ENCODE measurements around the gene BOD1.

The BOD1 gene

DNA sequence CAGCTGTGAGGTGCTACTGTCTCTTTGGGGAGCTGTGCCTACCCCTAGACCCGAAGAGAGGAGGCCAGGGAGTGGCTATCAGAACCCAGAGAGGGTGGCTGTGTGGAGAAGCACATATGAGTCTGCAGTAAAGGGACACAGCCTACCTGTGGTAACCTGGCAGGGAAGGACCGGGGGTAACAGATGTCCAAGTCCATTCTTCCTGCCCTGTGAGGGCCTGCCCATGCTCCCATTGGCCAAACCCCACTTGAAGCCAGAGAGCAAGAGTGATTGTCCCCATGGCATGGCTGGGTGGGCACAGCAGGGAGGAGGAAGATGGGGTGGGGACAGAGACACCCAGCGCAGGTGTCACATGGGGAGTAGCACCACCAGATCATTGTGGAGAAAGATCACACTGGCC is 39.3 kb downstream of the BOD1 start:
- DNase-seq (ENCODE audit: low read depth in 4 of 4, low spot score in 1 of 4), result no peak

DNA sequence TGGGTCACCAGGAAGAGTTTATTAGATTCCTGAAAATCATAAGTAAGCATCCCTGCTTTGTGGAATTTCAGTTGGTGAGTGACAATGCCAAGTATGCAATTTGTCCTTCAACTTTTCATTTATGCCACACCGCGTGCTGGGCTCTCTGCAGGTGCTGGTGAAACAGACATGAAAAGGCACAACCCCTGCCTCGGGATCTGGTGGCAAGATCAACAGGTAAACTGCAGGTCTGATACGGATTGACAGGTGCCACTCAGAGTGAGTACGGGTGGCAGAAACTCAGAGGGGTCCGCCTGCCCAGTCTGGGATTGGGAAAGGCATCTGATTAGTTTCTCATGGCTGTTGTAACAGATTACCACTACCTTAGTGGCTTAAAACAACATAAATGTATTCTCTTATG is 40.5 kb downstream of the BOD1 start:
- DNase-seq (ENCODE audit: low read depth in 4 of 4, low spot score in 1 of 4), result no peak

DNA sequence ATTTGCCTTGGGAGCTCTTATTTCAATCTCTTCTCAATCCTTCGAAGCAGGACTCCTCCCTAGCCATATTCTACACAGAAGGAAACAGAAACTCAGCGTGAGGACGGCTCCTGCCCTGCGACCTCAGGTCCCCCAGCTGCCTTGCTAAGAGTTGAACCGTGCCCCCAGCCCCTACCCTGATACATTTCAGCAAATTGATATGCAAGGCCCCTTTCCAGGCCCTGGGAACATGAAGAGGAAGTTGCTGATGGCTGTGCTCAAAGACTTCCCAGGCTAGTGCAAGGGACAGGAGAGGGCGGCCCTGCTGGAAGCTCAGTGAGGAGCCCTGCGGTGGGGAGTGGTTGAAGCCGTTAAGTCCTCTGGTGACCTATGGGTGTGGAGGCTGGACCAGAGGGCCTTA is 41.5 kb downstream of the BOD1 start:
- DNase-seq (ENCODE audit: low read depth in 4 of 4, low spot score in 1 of 4), result no peak

DNA sequence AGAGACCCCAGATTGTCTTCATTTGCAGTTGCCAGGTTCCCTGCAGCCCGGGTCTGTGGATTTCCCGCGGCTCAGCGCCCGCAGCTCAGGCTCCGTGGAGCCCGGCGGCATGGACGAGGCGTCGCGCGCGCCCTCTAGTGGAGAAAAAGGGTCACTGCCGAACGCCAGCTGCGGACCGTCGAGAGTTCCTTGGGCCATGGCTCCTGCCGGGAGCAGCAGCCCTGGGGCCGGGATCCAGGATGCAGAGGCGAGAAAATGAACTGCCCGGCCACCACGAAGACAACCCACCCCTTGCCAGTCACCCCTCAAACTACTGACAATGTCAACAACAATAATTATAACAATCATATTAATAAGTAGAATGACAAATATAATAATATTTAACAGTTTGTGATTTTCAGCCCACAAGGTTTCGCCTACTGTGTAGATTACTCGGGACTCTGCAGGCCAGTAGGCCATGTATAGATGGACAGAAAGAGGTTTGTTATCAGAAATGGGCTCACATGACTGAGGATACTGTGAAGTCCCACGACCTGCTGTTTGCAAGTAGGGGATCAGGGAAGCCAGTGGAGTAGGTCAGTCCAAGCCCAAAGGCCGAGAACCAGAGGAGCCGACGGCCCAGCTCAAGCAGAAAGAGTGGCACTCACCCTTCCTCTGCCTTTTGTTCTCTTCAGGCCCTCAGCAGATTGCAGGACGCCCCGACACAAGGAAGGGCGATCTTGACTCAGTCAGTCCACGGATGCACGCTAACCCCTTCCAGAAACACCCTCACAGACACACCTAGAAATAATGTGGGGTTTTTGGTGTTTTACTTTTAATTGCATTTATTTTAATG is 43.1 kb downstream of the BOD1 start:
- peak; percentile 35 to 57 (median 42) for DNase-seq (ENCODE audit: low read depth in 4 of 4, low spot score in 1 of 4)

DNA sequence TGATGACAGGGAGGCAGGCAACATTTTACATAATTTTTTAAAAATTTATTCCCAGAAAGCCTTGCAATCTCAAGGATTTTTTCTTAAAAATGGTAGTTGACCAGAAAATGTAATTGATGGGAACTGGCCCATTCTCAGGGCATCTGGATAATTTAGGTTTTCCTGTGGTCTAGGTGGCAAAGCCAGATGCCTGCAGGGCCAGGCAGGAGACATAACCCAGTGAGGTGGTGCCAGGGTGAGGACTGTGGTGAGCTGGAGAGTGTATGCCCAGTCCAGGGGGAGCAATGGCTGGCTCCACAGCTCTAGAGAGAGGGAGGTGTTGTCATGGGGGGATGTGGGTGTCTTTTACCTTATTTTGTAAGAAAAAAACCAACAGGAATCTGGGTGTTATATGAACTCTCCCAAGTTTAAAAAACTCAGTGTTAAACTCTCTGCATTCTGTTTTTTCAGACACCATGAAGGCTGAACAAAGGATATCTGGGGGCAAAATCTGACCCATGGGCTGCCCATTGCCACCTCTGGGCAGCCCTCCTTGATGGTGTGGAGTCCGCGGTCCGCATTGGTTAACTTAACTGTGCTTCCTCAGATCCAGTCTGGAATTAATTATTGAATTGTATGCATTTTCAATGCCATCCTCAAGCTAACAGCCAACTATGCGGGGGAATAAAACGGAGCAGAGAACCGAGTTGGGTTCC is 43.9 kb downstream of the BOD1 start:
- no peak for DNase-seq (ENCODE audit: low read depth in 4 of 4, low spot score in 1 of 4)

DNA sequence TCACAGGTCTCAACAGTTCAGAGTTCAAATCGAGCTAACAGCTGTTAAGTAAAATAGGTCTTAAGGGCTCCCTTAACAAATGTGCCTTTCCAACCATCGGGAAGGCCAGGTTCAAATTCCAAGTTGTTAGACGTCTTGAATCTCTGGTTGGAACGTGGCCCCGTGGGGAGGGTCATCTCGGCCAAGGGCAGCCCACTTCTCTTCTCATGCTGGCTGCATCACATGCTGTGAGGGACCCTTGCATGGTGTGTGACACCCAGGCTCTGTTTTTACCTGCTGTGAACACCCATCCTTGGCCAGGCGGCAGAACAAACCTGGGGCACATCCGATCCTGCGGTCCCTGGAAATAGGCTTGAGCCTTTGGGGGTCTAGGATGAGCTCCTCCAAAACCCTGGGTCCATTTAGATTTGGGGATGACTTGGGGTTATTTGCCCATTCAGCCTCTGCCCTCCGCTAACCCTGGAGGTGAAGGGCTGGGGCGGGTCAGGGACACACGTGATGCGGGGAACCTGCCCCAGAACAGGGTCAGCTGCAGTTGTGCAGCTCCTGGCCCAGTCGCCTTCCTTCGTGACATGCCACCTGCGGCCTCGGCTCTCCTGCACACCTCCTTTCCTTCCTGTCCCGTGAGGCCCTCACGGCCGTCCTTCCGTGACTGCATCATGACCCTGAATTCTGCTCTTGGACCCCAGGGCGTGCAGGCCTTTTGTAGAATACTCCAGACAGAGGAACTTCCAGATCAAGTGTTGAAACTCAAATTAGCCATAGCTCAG is 45.9 kb downstream of the BOD1 start:
- DNase-seq (ENCODE audit: low read depth in 4 of 4, low spot score in 1 of 4), result no peak

DNA sequence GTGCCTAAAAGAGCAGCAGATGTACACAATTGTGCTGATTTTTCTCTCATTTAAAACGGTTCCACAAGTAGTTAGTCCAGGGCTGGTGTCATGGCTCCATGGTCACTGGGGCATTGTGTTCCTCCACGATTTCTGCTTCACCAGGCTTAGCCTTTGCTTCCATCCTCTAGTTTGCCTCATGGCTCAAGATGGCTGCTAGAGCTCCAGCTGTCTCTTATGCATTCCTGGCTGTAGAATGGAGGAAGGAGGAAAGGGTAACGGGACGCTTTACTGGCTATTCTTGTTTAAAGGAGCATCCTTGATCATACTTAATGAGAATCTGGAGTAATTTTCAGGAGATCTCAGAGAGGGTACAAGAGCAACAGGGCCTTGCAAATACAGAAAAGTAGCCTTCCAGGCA is 47.7 kb downstream of the BOD1 start:
- DNase-seq (ENCODE audit: low read depth in 4 of 4, low spot score in 1 of 4), result no peak

DNA sequence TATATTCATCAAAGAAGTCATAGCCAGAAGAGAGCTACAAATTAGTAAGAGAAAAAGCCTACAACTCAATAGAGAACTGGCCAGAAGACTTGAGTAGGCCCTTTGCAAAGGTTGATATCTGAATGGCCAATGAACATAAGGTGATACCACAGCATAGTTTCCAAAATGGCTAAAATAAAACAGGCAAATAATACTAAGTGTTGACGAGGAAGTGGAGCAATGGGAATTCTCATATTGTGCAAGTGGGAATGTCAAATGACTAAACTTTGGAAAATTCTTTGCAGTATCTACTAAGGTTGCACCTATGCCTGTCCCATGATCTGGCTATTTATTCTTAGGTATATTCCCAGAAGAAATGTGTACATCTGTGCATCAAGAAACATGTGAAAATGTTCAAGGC is 48.3 kb downstream of the BOD1 start:
- DNase-seq (ENCODE audit: low read depth in 4 of 4, low spot score in 1 of 4), result no peak

DNA sequence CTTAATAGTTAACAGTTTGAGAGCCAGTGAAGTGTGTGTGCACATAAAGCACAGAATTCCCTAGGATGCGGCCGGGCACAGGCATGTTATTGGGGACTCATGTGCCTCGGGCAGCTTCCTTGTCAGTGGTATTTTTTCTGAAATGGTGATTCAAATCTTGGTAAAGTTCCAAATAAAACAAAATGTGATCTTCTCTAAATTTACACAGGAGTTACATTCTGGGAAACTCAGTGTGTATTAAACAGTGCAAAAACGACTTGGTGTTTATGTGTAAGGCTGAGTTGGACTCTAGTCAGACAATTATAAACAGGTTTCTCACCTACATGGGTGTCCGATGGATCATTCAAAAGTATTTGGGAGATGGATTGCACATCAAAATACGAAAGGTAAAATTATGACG is 48.9 kb downstream of the BOD1 start:
- DNase-seq (ENCODE audit: low read depth in 4 of 4, low spot score in 1 of 4), result no peak

DNA sequence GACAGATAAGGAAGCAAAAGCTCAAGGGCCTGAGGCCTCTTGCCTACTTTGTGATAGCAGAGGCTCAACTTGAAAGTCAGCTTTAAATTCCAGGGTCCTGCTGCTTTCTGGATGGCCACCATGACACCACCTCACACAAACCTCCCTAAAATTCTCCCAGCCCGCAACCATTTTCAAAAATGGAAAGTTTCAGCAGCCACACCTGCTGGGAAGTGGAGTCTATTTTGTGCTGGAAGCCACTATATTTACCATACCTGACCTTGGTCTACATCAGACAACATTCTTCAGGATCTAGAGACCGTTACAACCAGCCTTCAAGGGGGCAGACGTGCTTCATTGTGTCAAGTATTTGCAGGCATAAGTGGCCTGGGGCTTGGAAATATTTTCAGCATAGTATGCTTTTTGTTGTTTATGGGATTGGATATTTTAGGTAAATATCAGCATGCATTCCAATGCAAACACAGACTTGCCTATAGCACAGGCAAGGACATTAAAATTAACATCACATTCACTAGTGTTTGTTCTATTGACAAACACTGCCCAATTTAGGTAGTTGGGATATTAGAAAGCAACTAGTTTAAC is 50.9 kb downstream of the BOD1 start:
- no peak for DNase-seq (ENCODE audit: low read depth in 4 of 4, low spot score in 1 of 4)

DNA sequence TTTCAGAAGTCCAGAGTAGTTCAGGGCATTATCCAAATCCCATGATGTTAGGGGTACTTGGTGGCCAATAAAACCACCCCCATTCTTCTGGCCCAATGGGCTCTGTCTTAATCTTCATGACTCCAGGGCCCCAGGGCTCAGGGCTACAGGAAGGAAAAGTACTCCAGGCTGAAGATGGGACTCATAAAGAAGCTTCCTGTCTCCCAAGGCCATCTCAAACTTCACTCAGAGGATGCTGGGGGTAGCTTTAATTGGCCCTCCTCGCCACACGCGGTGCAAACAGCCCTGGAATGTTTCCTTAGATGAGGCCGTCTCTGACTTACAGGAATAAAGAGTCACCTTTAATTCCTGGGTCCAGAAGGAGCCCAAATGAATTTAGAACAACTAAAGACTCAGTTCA is 52.3 kb downstream of the BOD1 start:
- no peak for DNase-seq (ENCODE audit: low read depth in 4 of 4, low spot score in 1 of 4)

DNA sequence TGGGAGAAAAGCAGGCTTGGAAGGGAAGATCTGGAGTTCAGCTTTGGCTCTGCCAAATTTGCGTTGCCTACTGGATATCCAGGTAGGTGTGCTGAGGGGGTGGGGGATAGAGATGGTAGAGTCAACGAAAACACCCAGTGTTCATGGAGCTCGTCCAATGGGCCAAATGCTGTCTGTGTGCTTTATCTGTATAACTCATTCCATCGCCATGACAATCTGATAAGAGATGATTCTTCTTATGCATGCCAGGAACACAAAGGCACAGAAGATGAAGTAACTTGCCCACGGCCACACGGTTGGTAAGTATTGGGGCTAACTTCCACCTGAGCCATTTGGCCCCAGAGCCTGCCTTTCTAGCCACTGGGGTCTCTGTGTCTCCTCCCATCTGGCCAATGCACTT is 53.2 kb downstream of the BOD1 start:
- no peak for DNase-seq (ENCODE audit: low read depth in 4 of 4, low spot score in 1 of 4)

DNA sequence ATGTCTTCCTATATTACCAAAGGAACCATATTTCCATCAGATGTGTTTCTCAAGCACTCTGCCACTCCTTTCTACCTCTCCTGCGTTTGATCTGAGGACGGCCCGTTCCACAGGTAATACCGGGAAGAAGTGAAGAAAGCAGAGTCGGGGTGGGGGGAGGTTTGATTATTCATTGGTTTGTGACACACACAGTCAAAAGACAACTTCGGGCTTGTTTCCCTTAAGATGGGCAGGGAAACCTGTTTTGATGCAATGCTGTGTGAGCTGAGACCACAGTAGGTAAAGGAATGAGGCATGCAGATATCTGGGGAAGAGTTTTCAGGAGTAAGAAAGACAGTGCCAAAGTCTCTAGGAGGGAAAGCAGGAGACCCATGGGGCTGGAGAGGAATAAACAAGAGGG is 54.0 kb downstream of the BOD1 start:
- no peak for DNase-seq (ENCODE audit: low read depth in 4 of 4, low spot score in 1 of 4)

Measured in stimulated activated CD4-positive, alpha-beta T cell treated with anti-CD3 and anti-CD28 coated beads, Interleukin-1b, Interleukin-23, amount 100 ng/mL, for 24 hours (primary cell).